HepG2 (cell line): Measurements from ENCODE around the gene SHC1. TPM values are rescaled to one million over a fixed set of nuclear protein-coding genes. Genes with fewer than 3 reads are reported as not detected.
A peak's percentile ranks its signal among the peaks of the same experiment; 100 is the strongest.

ENCODE experiments used
- AHR ChIP-seq: IDR thresholded peaks from 2 replicates; pipeline ENCODE4 v1.6.1; 2018; ENCODE audit warnings: missing genetic modification reagents, missing compliant biosample characterization
- CREM ChIP-seq, 2 experiments: sonication (generic) in 1 of 2; formaldehyde crosslinking in 1 of 2; IDR thresholded peaks; 2 replicates each; pipeline versions ENCODE4 v1.4.0 to v1.6.1; 2016 to 2020; ENCODE audit warnings: antibody characterized with exemption in 1 of 2, mild to moderate bottlenecking in 1 of 2, missing genetic modification reagents in 1 of 2
- DR1 ChIP-seq: sonication (generic); formaldehyde crosslinking; IDR thresholded peaks from 2 replicates; pipeline ENCODE4 v1.8.0; 2021; ENCODE audit warnings: mild to moderate bottlenecking, missing genetic modification reagents, inconsistent platforms
- FOXC1 ChIP-seq: sonication (generic); formaldehyde crosslinking; IDR thresholded peaks from 2 replicates; pipeline ENCODE4 v1.8.0; 2022; ENCODE audit warnings: mild to moderate bottlenecking, missing genetic modification reagents, borderline replicate concordance
- ISX ChIP-seq: sonication (generic); formaldehyde crosslinking; conservative IDR thresholded peaks from 2 replicates; pipeline ENCODE4 v1.5.0; 2020; ENCODE audit warnings: missing genetic modification reagents
- KAT7 ChIP-seq: IDR thresholded peaks from 2 replicates; pipeline ENCODE4 v1.6.1; 2018; ENCODE audit warnings: borderline replicate concordance, missing compliant biosample characterization
- KMT2A ChIP-seq: sonication (generic); formaldehyde crosslinking; IDR thresholded peaks from 2 replicates; pipeline ENCODE4 v1.4.0; 2020; ENCODE audit warnings: missing genetic modification reagents
- NFYB ChIP-seq: sonication (generic); formaldehyde crosslinking; IDR thresholded peaks from 2 replicates; pipeline ENCODE4 v1.4.0; 2020; ENCODE audit warnings: missing genetic modification reagents
- NONO ChIP-seq, 2 experiments: fragments of 450-650 bp in 1 of 2; sonication (generic) in 1 of 2; formaldehyde crosslinking in 1 of 2; IDR thresholded peaks in 1 of 2; conservative IDR thresholded peaks in 1 of 2; 2 replicates each; pipeline versions ENCODE4 v1.6.1 to v1.8.0; 2017 to 2022; ENCODE audit warnings: mild to moderate bottlenecking in 1 of 2, missing genetic modification reagents in 1 of 2, moderate library complexity in 1 of 2
- RFX5 ChIP-seq: IDR thresholded peaks from 2 replicates; pipeline ENCODE4 v1.6.1; 2011; ENCODE audit warnings: low read depth, low read length, improper control_type of control experiment
- SMAD9 ChIP-seq: sonication (generic); formaldehyde crosslinking; IDR thresholded peaks from 2 replicates; pipeline ENCODE4 v1.5.1; 2020; ENCODE audit warnings: mild to moderate bottlenecking, missing genetic modification reagents
- ZFY ChIP-seq: sonication (generic); formaldehyde crosslinking; IDR thresholded peaks from 2 replicates; pipeline ENCODE4 v1.4.0; 2020; ENCODE audit warnings: missing genetic modification reagents
- ZMYM3 ChIP-seq: sonication (generic); formaldehyde crosslinking; IDR thresholded peaks from 2 replicates; pipeline ENCODE4 v1.5.1; 2020; ENCODE audit warnings: mild to moderate bottlenecking, missing genetic modification reagents
- ZNF343 ChIP-seq: sonication (generic); formaldehyde crosslinking; IDR thresholded peaks from 2 replicates; pipeline ENCODE4 v1.4.0; 2020; ENCODE audit warnings: mild to moderate bottlenecking, missing genetic modification reagents
- ZNF446 ChIP-seq: sonication (generic); formaldehyde crosslinking; IDR thresholded peaks from 2 replicates; pipeline ENCODE4 v1.5.0; 2020; ENCODE audit warnings: mild to moderate bottlenecking, missing genetic modification reagents
- ZNF564 ChIP-seq: sonication (generic); formaldehyde crosslinking; IDR thresholded peaks from 2 replicates; pipeline ENCODE4 v1.8.1; 2023; ENCODE audit warnings: mild to moderate bottlenecking, missing genetic modification reagents
- ZNF7 ChIP-seq: IDR thresholded peaks from 2 replicates; pipeline ENCODE4 v1.6.1; 2016; ENCODE audit warnings: missing biosample characterization, missing genetic modification reagents
- ZNF780A ChIP-seq: sonication (generic); formaldehyde crosslinking; IDR thresholded peaks from 2 replicates; pipeline ENCODE4 v1.8.0; 2022; ENCODE audit warnings: mild to moderate bottlenecking, missing genetic modification reagents, moderate library complexity
- polyA plus RNA-seq, 8 experiments: library from polyadenylated mRNA; depleted of rRNA in 3 of 8; stranded (reverse) in 7 of 8; unstranded in 1 of 8; fragments of >200 nt; fragmentation: Illumina TruSeq in 4 of 8; extraction: Trizol in 4 of 8; gene quantifications; 2 replicates each; pipeline versions ENCODE4 v1.2.1 to v1.2.3, GENCODE V29; 2011 to 2016; ENCODE audit warnings: low read depth in 4 of 8, missing spikeins in 1 of 8, mixed read lengths in 1 of 8; ENCODE audit not compliant: insufficient read depth in 1 of 8
- total RNA-seq, 5 experiments: library from RNA; depleted of rRNA; stranded (reverse); fragments of >200 nt; fragmentation: Illumina TruSeq; extraction: Trizol; gene quantifications; 2 replicates each; pipeline ENCODE4 v1.2.3, GENCODE V29; 2016; ENCODE audit warnings: low read depth in 1 of 5
- TF ChIP-seq, protein P1 (sequence below): sonication (generic); formaldehyde crosslinking; IDR thresholded peaks from 2 replicates; pipeline ENCODE4 v1.4.0; 2020; ENCODE audit warnings: low read depth, missing genetic modification reagents
- TF ChIP-seq, protein P2 (sequence below): IDR thresholded peaks from 2 replicates; pipeline ENCODE4 v1.6.1; 2016; ENCODE audit warnings: low read depth
- TF ChIP-seq, protein P3 (sequence below): sonication (generic); formaldehyde crosslinking; IDR thresholded peaks from 2 replicates; pipeline ENCODE4 v1.5.1; 2020; ENCODE audit warnings: mild to moderate bottlenecking, missing genetic modification reagents, borderline replicate concordance
- TF ChIP-seq, protein P4 (sequence below): sonication (generic); formaldehyde crosslinking; conservative IDR thresholded peaks from 2 replicates; pipeline ENCODE4 v1.8.0; 2022; ENCODE audit warnings: mild to moderate bottlenecking, moderate library complexity, missing genetic modification reagents

Gene SHC1
- total and polyA plus RNA-seq, 2 of the 13 experiments (the other 11 are each of a cell fraction or from before 2014, with no cell fraction given), result 52.0 to 137 TPM

DNA sequence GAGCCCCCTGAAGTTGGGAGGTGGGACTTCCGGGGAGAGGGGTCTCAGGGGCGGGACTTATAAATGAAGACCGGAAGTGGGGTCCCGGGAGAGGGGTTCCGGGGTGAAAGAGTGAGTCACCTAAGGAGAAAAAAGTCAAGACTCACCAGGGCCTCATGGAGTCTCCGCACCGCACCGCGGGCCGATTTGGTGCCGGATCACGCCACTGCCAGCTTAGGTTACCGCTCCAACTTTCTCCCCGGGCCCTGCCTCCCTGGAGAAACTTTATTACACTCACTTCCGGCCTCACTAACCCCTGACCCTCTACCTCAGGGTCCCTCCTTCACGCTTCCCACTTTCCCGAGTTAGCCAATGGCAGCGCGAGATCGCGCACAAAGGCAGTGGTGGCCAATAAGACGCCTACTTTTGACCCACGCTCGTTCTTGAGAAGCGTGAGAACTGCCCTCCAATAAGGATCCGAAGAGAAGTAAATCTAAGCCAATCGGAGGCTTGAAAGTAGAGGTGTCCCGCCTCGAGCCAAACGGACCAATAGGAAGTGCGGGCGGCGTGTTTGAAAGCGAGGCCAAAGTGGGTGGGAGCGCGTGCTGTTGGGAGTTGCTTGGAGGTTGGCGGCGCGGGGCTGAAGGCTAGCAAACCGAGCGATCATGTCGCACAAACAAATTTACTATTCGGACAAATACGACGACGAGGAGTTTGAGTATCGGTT is 3.7 kb upstream of the SHC1 start, which contains the start of gene CKS1B (continued):
- TF ChIP-seq, protein P1, sequence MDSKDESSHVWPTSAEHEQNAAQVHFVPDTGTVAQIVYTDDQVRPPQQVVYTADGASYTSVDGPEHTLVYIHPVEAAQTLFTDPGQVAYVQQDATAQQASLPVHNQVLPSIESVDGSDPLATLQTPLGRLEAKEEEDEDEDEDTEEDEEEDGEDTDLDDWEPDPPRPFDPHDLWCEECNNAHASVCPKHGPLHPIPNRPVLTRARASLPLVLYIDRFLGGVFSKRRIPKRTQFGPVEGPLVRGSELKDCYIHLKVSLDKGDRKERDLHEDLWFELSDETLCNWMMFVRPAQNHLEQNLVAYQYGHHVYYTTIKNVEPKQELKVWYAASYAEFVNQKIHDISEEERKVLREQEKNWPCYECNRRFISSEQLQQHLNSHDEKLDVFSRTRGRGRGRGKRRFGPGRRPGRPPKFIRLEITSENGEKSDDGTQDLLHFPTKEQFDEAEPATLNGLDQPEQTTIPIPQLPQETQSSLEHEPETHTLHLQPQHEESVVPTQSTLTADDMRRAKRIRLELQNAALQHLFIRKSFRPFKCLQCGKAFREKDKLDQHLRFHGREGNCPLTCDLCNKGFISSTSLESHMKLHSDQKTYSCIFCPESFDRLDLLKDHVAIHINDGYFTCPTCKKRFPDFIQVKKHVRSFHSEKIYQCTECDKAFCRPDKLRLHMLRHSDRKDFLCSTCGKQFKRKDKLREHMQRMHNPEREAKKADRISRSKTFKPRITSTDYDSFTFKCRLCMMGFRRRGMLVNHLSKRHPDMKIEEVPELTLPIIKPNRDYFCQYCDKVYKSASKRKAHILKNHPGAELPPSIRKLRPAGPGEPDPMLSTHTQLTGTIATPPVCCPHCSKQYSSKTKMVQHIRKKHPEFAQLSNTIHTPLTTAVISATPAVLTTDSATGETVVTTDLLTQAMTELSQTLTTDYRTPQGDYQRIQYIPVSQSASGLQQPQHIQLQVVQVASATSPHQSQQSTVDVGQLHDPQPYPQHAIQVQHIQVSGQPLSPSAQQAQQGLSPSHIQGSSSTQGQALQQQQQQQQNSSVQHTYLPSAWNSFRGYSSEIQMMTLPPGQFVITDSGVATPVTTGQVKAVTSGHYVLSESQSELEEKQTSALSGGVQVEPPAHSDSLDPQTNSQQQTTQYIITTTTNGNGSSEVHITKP (CRISPR knock-in tag), result no peak
- TF ChIP-seq, protein P2, sequence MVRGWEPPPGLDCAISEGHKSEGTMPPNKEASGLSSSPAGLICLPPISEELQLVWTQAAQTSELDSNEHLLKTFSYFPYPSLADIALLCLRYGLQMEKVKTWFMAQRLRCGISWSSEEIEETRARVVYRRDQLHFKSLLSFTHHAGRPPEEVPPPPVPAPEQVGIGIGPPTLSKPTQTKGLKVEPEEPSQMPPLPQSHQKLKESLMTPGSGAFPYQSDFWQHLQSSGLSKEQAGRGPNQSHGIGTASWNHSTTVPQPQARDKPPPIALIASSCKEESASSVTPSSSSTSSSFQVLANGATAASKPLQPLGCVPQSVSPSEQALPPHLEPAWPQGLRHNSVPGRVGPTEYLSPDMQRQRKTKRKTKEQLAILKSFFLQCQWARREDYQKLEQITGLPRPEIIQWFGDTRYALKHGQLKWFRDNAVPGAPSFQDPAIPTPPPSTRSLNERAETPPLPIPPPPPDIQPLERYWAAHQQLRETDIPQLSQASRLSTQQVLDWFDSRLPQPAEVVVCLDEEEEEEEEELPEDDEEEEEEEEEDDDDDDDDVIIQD (CRISPR knock-in tag), result no peak
- TF ChIP-seq NONO (IDR thresholded peaks at IDR 0.05) (no peak), NONO (CRISPR knock-in tag; conservative IDR thresholded peaks at IDR 0.05) (peak; percentile 60), ZFY (CRISPR knock-in tag) (peak; percentile 51), ZNF446 (CRISPR knock-in tag) (no peak), KAT7 (0 out of 2 replicates have a peak, but pooled peaks have one; percentile 12), RFX5 (peak; percentile 70), AHR (CRISPR knock-in tag) (no peak), NFYB (peak; percentile 99), ZMYM3 (no peak), CREM (IDR thresholded peaks at IDR 0.05) (peak; percentile 76), CREM (CRISPR knock-in tag; IDR thresholded peaks at IDR 0.05) (no peak), FOXC1 (CRISPR knock-in tag) (no peak), ZNF780A (CRISPR knock-in tag) (peak; percentile 71; the same call in 1 of the 2 replicates), ISX (no peak), KMT2A (CRISPR knock-in tag) (no peak), DR1 (0 out of 2 replicates have a peak, but pooled peaks have one; percentile 36), ZNF7 (no peak), ZNF564 (CRISPR knock-in tag) (peak; percentile 60; the same call in 1 of the 2 replicates), ZNF343 (CRISPR knock-in tag) (peak; percentile 19; the same call in 1 of the 2 replicates), SMAD9 (CRISPR knock-in tag) (no peak)
- TF ChIP-seq, protein P3, sequence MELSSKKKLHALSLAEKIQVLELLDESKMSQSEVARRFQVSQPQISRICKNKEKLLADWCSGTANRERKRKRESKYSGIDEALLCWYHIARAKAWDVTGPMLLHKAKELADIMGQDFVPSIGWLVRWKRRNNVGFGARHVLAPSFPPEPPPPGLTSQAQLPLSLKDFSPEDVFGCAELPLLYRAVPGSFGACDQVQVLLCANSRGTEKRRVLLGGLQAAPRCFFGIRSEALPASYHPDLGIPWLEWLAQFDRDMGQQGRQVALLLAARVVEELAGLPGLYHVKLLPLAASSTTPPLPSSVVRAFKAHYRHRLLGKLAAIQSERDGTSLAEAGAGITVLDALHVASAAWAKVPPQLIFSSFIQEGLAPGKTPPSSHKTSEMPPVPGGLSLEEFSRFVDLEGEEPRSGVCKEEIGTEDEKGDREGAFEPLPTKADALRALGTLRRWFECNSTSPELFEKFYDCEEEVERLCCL (CRISPR knock-in tag), result no peak
- TF ChIP-seq, protein P4, sequence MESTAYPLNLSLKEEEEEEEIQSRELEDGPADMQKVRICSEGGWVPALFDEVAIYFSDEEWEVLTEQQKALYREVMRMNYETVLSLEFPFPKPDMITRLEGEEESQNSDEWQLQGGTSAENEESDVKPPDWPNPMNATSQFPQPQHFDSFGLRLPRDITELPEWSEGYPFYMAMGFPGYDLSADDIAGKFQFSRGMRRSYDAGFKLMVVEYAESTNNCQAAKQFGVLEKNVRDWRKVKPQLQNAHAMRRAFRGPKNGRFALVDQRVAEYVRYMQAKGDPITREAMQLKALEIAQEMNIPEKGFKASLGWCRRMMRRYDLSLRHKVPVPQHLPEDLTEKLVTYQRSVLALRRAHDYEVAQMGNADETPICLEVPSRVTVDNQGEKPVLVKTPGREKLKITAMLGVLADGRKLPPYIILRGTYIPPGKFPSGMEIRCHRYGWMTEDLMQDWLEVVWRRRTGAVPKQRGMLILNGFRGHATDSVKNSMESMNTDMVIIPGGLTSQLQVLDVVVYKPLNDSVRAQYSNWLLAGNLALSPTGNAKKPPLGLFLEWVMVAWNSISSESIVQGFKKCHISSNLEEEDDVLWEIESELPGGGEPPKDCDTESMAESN (CRISPR knock-in tag), result peak; percentile 75; the same call in 1 of the 2 replicates
